Panc1 (cell line): ENCODE measurements around the gene NOTUM. TPM values are rescaled to one million over a fixed set of nuclear protein-coding genes. Genes with fewer than 3 reads are reported as not detected.

Source experiments
- ATAC-seq: fragments of 200-7000 bp; cut with Tn5 transposase; 2 replicates; pipeline ENCODE4 v1.9.1; 2020; ENCODE audit warnings: mild to moderate bottlenecking, moderate library complexity
- BruUV-seq: library from RNA; stranded (reverse); fragments of 400-500 nt; replicated peaks from 2 replicates; lab custom pipeline; 2021; lab: Mats Ljungman, UMichigan
- CTCF ChIA-PET: fragments of 300-600 bp; sonication (Branson Sonifier 250); formaldehyde crosslinking; loops from one replicate; lab custom pipeline; 2022; ENCODE audit warnings: antibody characterized with exemption; lab: Charles Lee
- POLR2A ChIA-PET: fragments of 300-600 bp; sonication (Branson Sonifier 250); formaldehyde crosslinking; loops from one replicate; lab custom pipeline; 2022; ENCODE audit warnings: antibody characterized with exemption; lab: Charles Lee
- DNase-seq: peaks from one replicate; pipeline ENCODE4 v3.0.0-alpha.2; 2010; ENCODE audit warnings: low read depth, low spot score
- H3K27ac ChIP-seq: 2 replicates; pipeline ENCODE4 v1.5.1; 2011; ENCODE audit warnings: mild to moderate bottlenecking, low read length, inconsistent platforms
- H3K27me3 ChIP-seq: fragments of 200-500 bp; sonication (Bioruptor generic); 2 replicates; pipeline ENCODE4 v1.6.0; 2014; ENCODE audit warnings: low read length, inconsistent platforms; ENCODE audit not compliant: control insufficient read depth, insufficient read depth
- H3K36me3 ChIP-seq: fragments of 200-500 bp; sonication (Bioruptor generic); 2 replicates; pipeline ENCODE4 v1.5.1; 2014; ENCODE audit warnings: inconsistent platforms, mild to moderate bottlenecking, low read length, moderate library complexity; ENCODE audit not compliant: control insufficient read depth, insufficient read depth
- H3K4me1 ChIP-seq: 2 replicates; pipeline ENCODE4 v1.5.1; 2011; ENCODE audit warnings: inconsistent platforms, mild to moderate bottlenecking, low read length, moderate library complexity; ENCODE audit not compliant: control insufficient read depth, insufficient read depth
- H3K4me3 ChIP-seq, 2 experiments: 2 replicates each; pipeline ENCODE4 v1.5.1; 2011 to 2012; ENCODE audit warnings: low read depth in 2 of 2, low read length in 2 of 2, mild to moderate bottlenecking in 2 of 2, inconsistent platforms in 1 of 2, moderate library complexity in 1 of 2
- H3K9me3 ChIP-seq: fragments of 200-500 bp; sonication (Bioruptor generic); 2 replicates; pipeline ENCODE4 v1.5.1; 2014; ENCODE audit warnings: low read depth, mild to moderate bottlenecking, inconsistent platforms, low read length, moderate library complexity; ENCODE audit not compliant: control insufficient read depth, insufficient read depth
- CTCF ChIP-seq: fragments of 450-650 bp; IDR thresholded peaks from 2 replicates; pipeline ENCODE4 v1.5.1; 2017; ENCODE audit warnings: mild to moderate bottlenecking
- POLR2AphosphoS5 ChIP-seq: IDR thresholded peaks from 2 replicates; pipeline ENCODE4 v1.6.1; 2012; ENCODE audit warnings: mild to moderate bottlenecking, low read depth, low read length, moderate library complexity
- REST ChIP-seq, 2 experiments: IDR thresholded peaks; 2 replicates each; pipeline ENCODE4 v1.6.1; 2011 to 2012; ENCODE audit warnings: low read depth in 2 of 2, control low read depth in 1 of 2, low read length in 1 of 2, mild to moderate bottlenecking in 1 of 2, moderate library complexity in 1 of 2; ENCODE audit not compliant: insufficient read depth in 1 of 2
- SIN3A ChIP-seq: IDR thresholded peaks from 2 replicates; pipeline ENCODE4 v1.6.1; 2012; ENCODE audit warnings: low read depth, mild to moderate bottlenecking, low read length, moderate library complexity, borderline replicate concordance; ENCODE audit not compliant: insufficient read depth
- TCF7L2 ChIP-seq: IDR thresholded peaks from 2 replicates; pipeline ENCODE4 v1.6.1; 2011; ENCODE audit warnings: mild to moderate bottlenecking, low read depth, low read length, inconsistent platforms
- in situ Hi-C: cut with HindIII; loops from 2 replicates; pipeline ENCODE4 v1.10.0; 2016; ENCODE audit warnings: low sequenced_read_pairs, low pct_unique_long_range_greater_than_20kb
- intact Hi-C: fragments of 100-400 bp; cut with micrococcal nuclease; formaldehyde crosslinking; loops from one replicate; pipeline ENCODE4 v1.10.0; 2022; ENCODE audit not compliant: unreplicated experiment
- total RNA-seq: library from RNA; stranded (reverse); gene quantifications from one replicate; pipeline ENCODE4 v1.2.1, GENCODE V29; 2021; ENCODE audit not compliant: unreplicated experiment

The NOTUM gene
- total RNA-seq, 1 experiment from 2014 or later = 2.0 TPM

GRCh38 chr17:81980707-81981343, 19.8 kb upstream of the NOTUM start:
- Histone ChIP-seq H3K27ac (no peak overlapping the region), H3K27me3 (no peaks in the 10 kb centered on the region), H3K4me3 (no peak overlapping the region), H3K36me3 (no peaks in the 10 kb centered on the region), H3K9me3 (no peaks in the 10 kb centered on the region), H3K4me1 (peaks cover 10% of the 10 kb centered on the region)
- ChIA-PET POLR2A (no interaction called here), CTCF (no interaction called here)
- TF ChIP-seq CTCF = no peak
- TF ChIP-seq SIN3A = no peak
- TF ChIP-seq POLR2AphosphoS5 = no peak
- no peak for TF ChIP-seq REST (IDR thresholded peaks at IDR 0.05; ENCODE audit: insufficient read depth in 1 of 2, low read depth in 2 of 2, low read length in 1 of 2)
- no peak for TF ChIP-seq TCF7L2
- intact Hi-C loops = no loop called here
- no TSS peak for BruUV-seq
- no peak for ATAC-seq
- no peak for DNase-seq
- in situ Hi-C loops = no loop called here

DNA sequence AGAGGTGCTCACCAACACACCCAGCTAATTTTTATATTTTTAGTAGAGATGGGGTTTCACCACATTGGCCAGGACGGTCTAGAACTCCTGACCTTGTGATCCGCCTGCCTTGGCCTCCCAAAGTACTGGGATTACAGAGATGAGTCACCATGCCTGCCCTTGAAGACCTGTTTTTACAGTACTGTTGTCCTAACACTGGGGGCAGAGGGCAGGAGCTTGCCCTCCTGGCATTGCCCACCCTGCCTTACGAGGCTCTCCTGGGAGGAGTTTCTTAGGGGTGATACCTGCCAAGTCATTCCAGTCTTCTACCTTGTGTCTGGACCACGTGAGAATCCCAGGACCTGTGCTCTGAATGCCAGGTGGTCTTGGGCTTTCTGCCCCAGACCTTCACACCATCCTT, 19.1 kb upstream of the NOTUM start:
- Histone ChIP-seq H3K27me3 (no peaks in the 10 kb centered on the region), H3K36me3 (no peaks in the 10 kb centered on the region), H3K9me3 (no peaks in the 10 kb centered on the region), H3K4me1 (peaks cover 10% of the 10 kb centered on the region), H3K27ac (no peak overlapping the region), H3K4me3 (no peak overlapping the region)
- DNase-seq (no peak), ATAC-seq (no peak)
- ChIA-PET POLR2A (interaction anchor here (0.6 kb wide), 1 partner anchor 16 kb away, joined by 3 read pairs; no protein-coding TSS in a partner anchor), CTCF (no interaction called here)
- intact Hi-C loops = no loop called here
- in situ Hi-C loops = no loop called here
- no TSS peak for BruUV-seq
- no peak for TF ChIP-seq REST (IDR thresholded peaks at IDR 0.05; ENCODE audit: insufficient read depth in 1 of 2, low read depth in 2 of 2, low read length in 1 of 2)
- no peak for TF ChIP-seq CTCF
- TF ChIP-seq TCF7L2 = no peak
- no peak for TF ChIP-seq POLR2AphosphoS5
- TF ChIP-seq SIN3A = no peak
